GM21423 (cell line): ENCODE results near the gene ROS1.
"Not testable (repeated sequence)": the region's sequence is repeated elsewhere in the genome, so short reads cannot be mapped to it uniquely, and the experiment has no call there.

Experiments used
- ATAC-seq: cut with Tn5 transposase; IDR thresholded peaks from one replicate; pipeline ENCODE4 v1.9.1; 2021; ENCODE audit warnings: mild to moderate bottlenecking, moderate library complexity; ENCODE audit not compliant: unreplicated experiment

The ROS1 gene

DNA sequence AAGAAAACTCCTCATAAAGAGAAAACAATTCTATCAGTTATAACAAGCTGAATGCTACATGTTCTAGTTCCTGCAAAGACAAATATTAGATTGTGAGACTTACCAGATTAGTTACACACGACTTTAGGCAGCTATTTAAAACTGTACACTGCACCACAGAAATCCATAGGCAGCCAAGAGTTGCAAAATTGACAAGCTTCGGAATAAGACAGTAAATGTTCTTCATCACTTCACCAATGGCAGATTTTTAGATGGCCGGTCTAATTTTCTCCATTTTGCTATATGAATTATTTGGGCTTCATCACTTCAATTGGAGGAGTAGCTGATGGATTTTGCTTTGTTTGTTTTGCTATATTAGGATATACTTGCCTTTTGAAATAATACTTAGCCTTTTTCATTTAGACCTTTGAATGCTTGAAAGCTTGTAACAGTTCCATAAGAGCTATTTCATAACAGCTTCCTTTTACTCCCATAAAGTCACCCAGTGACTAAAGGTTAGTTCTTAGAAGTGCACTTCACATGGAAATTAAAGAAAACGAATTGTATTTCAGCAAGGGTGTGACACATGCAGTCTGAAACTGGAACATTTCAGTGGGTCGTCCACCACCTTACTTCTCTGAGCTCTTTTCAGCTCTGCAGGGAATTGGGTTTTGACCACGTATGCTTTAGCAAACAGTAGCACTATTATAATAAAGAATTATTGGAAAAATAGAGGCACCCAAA, at the start of gene ROS1:
Gene ROS1, minus strand, starts transcription at position 512 of the 723 bp plus-strand sequence. Its CDS starts 286 bp downstream, at position 226.
- ATAC-seq: no peak

- no peak for ATAC-seq
These were observed 47.7 kb upstream of the ROS1 start for GRCh38 chr6:117473401-117473800.

DNA sequence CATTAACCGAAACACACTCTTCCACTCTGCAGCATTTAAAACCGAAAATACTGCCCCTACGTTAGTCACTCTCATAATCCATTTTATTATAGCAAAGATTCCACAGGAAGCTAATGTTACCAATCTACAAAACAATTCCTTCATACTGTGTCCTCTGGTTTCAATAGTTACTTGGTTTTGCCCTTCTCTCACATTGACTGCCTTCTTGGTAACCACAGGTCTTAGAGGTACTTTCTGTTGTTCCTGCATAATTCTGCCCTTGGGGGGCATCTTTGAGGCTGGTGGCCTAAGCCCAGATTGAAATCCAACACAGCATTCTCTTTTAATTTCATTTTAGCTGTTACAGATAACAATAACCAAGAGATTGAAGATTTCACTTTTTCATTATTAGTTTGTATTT, 46.9 kb upstream of the ROS1 start:
- ATAC-seq: no peak

DNA sequence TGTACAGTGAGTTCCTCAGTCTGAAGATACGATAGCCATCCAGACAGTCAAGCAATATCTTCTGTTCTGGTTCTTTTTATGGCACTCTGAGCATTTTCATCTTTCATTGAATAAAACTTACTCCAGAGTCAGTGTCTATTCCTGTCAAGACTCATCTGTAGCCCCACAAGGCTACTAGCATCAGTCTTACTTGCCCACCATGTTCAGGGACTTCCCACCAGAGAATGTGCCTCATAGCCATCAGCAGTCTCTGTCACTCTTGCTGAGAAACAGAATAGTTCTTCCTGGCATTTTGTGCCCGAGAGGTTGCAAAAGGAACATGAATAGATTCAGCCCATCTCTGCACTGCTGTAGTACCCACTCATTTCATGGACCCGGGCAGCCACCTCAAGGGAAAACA, 44.0 kb upstream of the ROS1 start:
- ATAC-seq: no peak

- no peak for ATAC-seq
These were observed 43.6 kb upstream of the ROS1 start for GRCh38 chr6:117469356-117469755.

- not testable (repeated sequence) for ATAC-seq
These were observed 42.8 kb upstream of the ROS1 start for GRCh38 chr6:117468527-117468926.

GRCh38 chr6:117467876-117468275, 42.1 kb upstream of the ROS1 start:
- ATAC-seq: no peak

DNA sequence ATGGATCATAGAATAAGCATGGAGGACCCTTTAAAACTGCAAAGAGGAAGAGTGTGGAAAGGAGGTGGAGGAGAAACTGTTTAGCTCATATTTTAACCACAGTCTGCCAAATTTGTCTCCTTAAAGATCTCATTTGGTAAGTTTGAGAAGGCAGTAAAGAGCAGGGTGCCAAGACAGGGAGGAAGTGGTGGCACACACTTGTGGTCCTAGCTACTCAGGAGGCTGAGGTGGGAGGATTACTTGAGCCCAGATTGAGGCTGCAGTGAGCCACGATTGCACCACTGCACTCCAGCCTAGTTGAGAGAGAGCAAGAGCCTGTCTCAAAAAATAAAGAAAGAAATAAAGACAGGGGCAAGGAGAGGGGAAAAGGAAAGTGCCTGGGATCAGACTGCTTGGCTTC, 39.9 kb upstream of the ROS1 start:
- ATAC-seq: no peak

- ATAC-seq: no peak
These were observed 39.0 kb upstream of the ROS1 start for GRCh38 chr6:117464700-117465099.

- ATAC-seq: no peak
These were observed 38.3 kb upstream of the ROS1 start for GRCh38 chr6:117463762-117464665.

GRCh38 chr6:117459204-117459944, 33.6 kb upstream of the ROS1 start:
- ATAC-seq: no peak

- no peak for ATAC-seq
These were observed 31.3 kb upstream of the ROS1 start for GRCh38 chr6:117456998-117457397.

- ATAC-seq: no peak
These were observed 30.5 kb upstream of the ROS1 start for GRCh38 chr6:117456250-117456649.

GRCh38 chr6:117451671-117452070, 25.9 kb upstream of the ROS1 start:
- no peak for ATAC-seq

- no peak for ATAC-seq
These were observed 24.1 kb upstream of the ROS1 start for GRCh38 chr6:117449549-117450439.

GRCh38 chr6:117448732-117449485, 23.2 kb upstream of the ROS1 start:
- ATAC-seq: no peak

DNA sequence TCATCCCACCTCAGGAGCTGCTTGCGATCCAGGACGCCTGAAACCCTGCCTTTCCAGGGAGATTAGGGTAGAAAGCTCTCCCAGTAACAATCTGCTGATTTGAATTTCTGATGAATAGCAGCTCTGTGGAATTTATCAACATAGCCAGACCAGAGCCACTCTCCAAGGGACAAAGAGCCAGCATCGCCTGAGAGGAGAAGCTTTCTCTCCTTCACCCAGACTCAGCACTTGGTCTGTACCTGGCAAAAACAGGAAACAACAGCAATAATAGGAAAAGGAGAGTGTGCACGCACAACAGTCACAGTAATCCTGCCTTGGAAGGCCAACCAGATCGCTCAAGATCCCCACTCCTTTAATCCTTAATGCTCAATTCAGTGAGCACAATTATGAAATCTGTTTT, 22.3 kb upstream of the ROS1 start:
- ATAC-seq: no peak

GRCh38 chr6:117446861-117447260, 21.1 kb upstream of the ROS1 start:
- no peak for ATAC-seq

GRCh38 chr6:117444600-117444999, 18.9 kb upstream of the ROS1 start:
- ATAC-seq: no peak

DNA sequence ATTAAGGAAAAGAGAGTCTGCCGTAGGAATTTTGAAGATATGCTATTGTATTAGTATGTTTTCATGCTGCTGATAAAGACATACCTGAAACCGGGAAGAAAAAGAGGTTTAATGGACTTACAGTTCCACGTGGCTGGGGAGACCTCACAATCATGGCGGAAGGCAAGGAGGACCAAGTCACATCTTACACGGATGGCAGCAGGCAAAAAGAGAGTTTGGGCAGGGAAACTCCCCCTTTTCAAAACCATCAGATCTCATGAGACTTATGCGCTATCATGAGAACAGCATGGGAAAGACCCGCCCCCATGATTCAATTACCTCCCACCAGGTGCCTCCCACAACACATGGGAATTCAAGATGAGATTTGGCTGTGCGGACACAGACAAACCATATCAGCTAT, 16.6 kb upstream of the ROS1 start:
- ATAC-seq: not testable (repeated sequence)
